Measurements from ENCODE around the gene IGSF10.

The IGSF10 gene

DNA sequence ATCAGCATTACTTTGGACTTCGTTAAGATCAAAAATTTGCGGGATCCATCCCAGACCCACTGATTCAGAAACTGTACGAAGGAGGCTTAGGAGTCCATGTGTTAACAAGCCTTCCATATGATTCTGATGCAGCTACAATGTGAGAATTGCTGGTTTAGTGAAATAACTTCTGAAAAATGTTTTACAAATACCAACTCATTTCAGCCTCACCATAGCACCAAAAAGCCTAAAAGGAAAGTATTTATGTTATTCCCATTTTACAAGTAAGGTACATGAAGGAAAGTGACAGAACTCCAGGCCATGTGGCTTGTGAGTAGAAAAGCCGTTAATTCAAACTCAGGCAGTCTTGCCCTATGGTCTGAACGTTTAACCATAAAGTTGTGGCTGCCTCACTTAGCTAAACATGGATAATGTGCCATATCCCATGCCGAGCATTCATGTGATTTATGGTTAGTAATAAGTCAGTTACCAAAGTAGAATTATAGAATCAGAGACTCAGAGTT, 1.5 kb upstream of the IGSF10 start:
- TF ChIP-seq, protein P1, sequence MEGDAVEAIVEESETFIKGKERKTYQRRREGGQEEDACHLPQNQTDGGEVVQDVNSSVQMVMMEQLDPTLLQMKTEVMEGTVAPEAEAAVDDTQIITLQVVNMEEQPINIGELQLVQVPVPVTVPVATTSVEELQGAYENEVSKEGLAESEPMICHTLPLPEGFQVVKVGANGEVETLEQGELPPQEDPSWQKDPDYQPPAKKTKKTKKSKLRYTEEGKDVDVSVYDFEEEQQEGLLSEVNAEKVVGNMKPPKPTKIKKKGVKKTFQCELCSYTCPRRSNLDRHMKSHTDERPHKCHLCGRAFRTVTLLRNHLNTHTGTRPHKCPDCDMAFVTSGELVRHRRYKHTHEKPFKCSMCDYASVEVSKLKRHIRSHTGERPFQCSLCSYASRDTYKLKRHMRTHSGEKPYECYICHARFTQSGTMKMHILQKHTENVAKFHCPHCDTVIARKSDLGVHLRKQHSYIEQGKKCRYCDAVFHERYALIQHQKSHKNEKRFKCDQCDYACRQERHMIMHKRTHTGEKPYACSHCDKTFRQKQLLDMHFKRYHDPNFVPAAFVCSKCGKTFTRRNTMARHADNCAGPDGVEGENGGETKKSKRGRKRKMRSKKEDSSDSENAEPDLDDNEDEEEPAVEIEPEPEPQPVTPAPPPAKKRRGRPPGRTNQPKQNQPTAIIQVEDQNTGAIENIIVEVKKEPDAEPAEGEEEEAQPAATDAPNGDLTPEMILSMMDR (IDR thresholded peaks at IDR 0.05; ENCODE audit: low read depth, low read length): no peak
- Histone ChIP-seq H3K4me1 (peaks cover 5% of the 10 kb centered on the region), H3K36me3 (no peaks in the 10 kb centered on the region), H3K4me3 (ENCODE audit: low read depth, low read length) (no peak overlapping the region), H3K9me3 (no peaks in the 10 kb centered on the region), H3K27me3 (no peaks in the 10 kb centered on the region)
- no peak for DNase-seq

DNA sequence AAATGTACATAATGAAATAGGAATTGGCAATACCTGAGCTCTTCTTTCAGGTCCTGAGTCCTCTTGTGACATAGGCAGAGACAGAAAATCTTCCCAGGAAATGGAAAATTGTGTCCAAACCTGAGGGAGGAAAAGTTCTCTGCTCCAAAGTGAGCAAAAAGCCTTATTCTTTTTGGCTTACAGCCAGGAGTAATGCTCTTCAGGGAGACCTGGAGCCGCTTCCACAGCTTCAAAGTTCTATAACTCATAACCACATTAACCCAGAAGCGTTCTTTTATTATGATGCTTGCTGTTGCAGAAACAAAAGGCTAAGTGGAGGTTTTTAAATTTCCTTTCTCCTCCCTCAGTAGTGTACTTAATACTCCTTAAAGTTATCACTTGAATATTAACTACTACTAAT, 633 bp downstream of the IGSF10 start:
- H3K9me3 ChIP-seq: no peaks in the 10 kb centered on the region
- DNase-seq: no peak
- H3K4me1 ChIP-seq: peaks cover 3% of the 10 kb centered on the region; the same call in 1 of the 2 replicates
- H3K27me3 ChIP-seq: no peaks in the 10 kb centered on the region
- H3K36me3 ChIP-seq: no peaks in the 10 kb centered on the region
- peak overlapping the region; percentile 63 for H3K4me3 ChIP-seq (ENCODE audit: low read depth, low read length)
- TF ChIP-seq, protein P1 (IDR thresholded peaks at IDR 0.05; ENCODE audit: low read depth, low read length): no peak

- Histone ChIP-seq H3K27me3 (no peaks in the 10 kb centered on the region), H3K36me3 (no peaks in the 10 kb centered on the region), H3K4me3 (ENCODE audit: low read depth, low read length) (no peak overlapping the region), H3K9me3 (no peaks in the 10 kb centered on the region), H3K4me1 (peaks cover 3% of the 10 kb centered on the region; the same call in 1 of the 2 replicates)
- DNase-seq: no peak
- TF ChIP-seq, protein P1 (IDR thresholded peaks at IDR 0.05; ENCODE audit: low read depth, low read length): no peak
Measured at GRCh38 chr3:151459358-151459757, 1.5 kb downstream of the IGSF10 start.

DNA sequence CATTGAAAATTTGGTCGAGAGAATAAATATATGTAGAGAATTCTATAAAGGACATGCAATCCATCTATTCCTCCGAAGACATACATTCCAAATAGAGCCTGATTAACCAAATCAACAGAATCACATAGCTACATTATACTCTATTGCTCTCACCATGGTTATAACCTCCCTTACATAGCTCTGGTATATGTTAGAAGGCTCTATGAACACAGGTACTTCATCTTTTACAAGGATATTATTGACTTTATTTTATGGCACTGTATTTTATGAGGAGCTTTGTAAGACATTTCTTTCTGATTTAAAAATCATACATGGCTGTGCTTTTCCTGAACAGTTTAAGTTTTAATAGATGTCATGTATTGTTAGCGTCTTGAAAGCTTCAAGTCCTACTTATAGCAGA, 4.8 kb downstream of the IGSF10 start:
- no peaks in the 10 kb centered on the region for H3K9me3 ChIP-seq
- H3K4me1 ChIP-seq: no peaks in the 10 kb centered on the region
- TF ChIP-seq, protein P1 (IDR thresholded peaks at IDR 0.05; ENCODE audit: low read depth, low read length): no peak
- H3K27me3 ChIP-seq: no peaks in the 10 kb centered on the region
- no peaks in the 10 kb centered on the region for H3K36me3 ChIP-seq
- DNase-seq: no peak
- no peak overlapping the region for H3K4me3 ChIP-seq (ENCODE audit: low read depth, low read length)

DNA sequence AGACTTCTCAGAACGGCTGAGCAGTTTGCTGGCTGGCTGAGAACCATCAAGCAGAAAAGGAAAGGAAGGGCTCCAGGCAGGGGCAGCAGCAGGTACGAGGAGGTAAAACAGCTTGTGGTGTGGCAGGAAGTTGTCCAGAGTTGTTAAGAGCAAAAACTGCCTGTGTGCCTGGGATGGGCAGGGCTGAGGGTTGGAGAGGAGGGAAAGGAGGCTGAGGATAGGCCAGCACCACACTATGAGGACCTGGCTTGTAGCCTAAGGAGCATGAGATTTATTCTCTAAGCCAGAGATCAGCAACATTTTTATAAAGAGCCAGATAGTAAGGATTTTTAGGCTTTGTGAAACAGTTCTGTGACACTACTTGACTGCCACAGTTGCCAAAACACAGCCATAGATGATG, 8.0 kb downstream of the IGSF10 start:
- no peaks in the 10 kb centered on the region for H3K36me3 ChIP-seq
- no peaks in the 10 kb centered on the region for H3K4me1 ChIP-seq
- H3K9me3 ChIP-seq: no peaks in the 10 kb centered on the region
- no peak for DNase-seq
- H3K27me3 ChIP-seq: no peaks in the 10 kb centered on the region
- TF ChIP-seq, protein P1 (IDR thresholded peaks at IDR 0.05; ENCODE audit: low read depth, low read length): no peak
- no peak overlapping the region for H3K4me3 ChIP-seq (ENCODE audit: low read depth, low read length)

- no peaks in the 10 kb centered on the region for H3K4me1 ChIP-seq
- TF ChIP-seq, protein P1 (IDR thresholded peaks at IDR 0.05; ENCODE audit: low read depth, low read length): no peak
- no peaks in the 10 kb centered on the region for H3K36me3 ChIP-seq
- no peak for DNase-seq
- H3K4me3 ChIP-seq (ENCODE audit: low read depth, low read length): no peak overlapping the region
- no peaks in the 10 kb centered on the region for H3K9me3 ChIP-seq
- H3K27me3 ChIP-seq: no peaks in the 10 kb centered on the region
Measured at GRCh38 chr3:151452368-151452767, 8.5 kb downstream of the IGSF10 start.
